GM23338 (cell line): ENCODE data around the gene CFDP1.

Experiments used
- CTCF ChIP-seq, 2 experiments: fragments of 200-600 bp in 1 of 2; sonication (generic) in 1 of 2; conservative IDR thresholded peaks; 2 replicates each; pipeline versions ENCODE4 v1.5.1 to v1.6.1; 2016 to 2017; ENCODE audit warnings: antibody characterized with exemption in 2 of 2, low read depth in 2 of 2, mild to moderate bottlenecking in 2 of 2, moderate library complexity in 1 of 2
- EZH2 ChIP-seq: fragments of 200-600 bp; sonication (generic); IDR thresholded peaks from one replicate; pipeline ENCODE4 v1.8.0; 2017; ENCODE audit warnings: antibody characterized with exemption, mild to moderate bottlenecking, low read depth; ENCODE audit not compliant: unreplicated experiment

GRCh38 chr16:75464122-75464918, 31.0 kb upstream of the CFDP1 start, which contains the start of gene TMEM170A:
- TF ChIP-seq CTCF (conservative IDR thresholded peaks at IDR 0.05; ENCODE audit: low read depth in 2 of 2) (peak; percentile 100), EZH2 (no peak)
